Common myeloid progenitor, CD34-positive (primary cell): Measurements from ENCODE around the gene GOLGA8S. TPM values are rescaled to one million over a fixed set of nuclear protein-coding genes. Genes with fewer than 3 reads are reported as not detected.
"Not testable (repeated sequence)": the region's sequence is repeated elsewhere in the genome, so short reads cannot be mapped to it uniquely, and the experiment has no call there.

ENCODE experiments used
- CTCF ChIA-PET: fragments of 350-600 bp; sonication (Branson Sonifier 250); formaldehyde crosslinking; loops from one replicate; lab custom pipeline; 2021; ENCODE audit warnings: antibody characterized with exemption; lab: Charles Lee
- POLR2A ChIA-PET: fragments of 350-600 bp; sonication (Branson Sonifier 250); formaldehyde crosslinking; loops from one replicate; lab custom pipeline; 2021; ENCODE audit warnings: antibody characterized with exemption; lab: Charles Lee
- DNase-seq, 3 donors: peaks; one replicate each; pipeline versions ENCODE4 v3.0.0 to v3.0.0-alpha.2; 2013
- H3K27ac ChIP-seq, 2 experiments: 1 replicate in 1 of 2; 2 replicates in 1 of 2; pipeline ENCODE4 v1.7.0; 2013; ENCODE audit warnings: inconsistent platforms in 2 of 2, low read length in 2 of 2, mild to moderate bottlenecking in 2 of 2, low read depth in 1 of 2, moderate library complexity in 1 of 2; ENCODE audit not compliant: severe bottlenecking in 2 of 2, insufficient read depth in 1 of 2, poor library complexity in 1 of 2
- H3K27me3 ChIP-seq, 5 experiments: replicated peaks in 2 of 5; 1 replicate in 3 of 5; 2 replicates in 2 of 5; pipeline versions ENCODE4 v1.6.1 to v1.7.0; 2013; ENCODE audit warnings: low read length in 4 of 5, mild to moderate bottlenecking in 2 of 5, moderate library complexity in 2 of 5, inconsistent platforms in 1 of 5; ENCODE audit not compliant: insufficient read depth in 5 of 5, control insufficient read depth in 4 of 5
- H3K36me3 ChIP-seq, 4 experiments: 1 replicate in 2 of 4; 2 replicates in 2 of 4; pipeline versions ENCODE4 v1.6.1 to v1.7.0; 2013; ENCODE audit warnings: low read length in 3 of 4, control low read depth in 1 of 4, mild to moderate bottlenecking in 1 of 4; ENCODE audit not compliant: control insufficient read depth in 4 of 4, insufficient read depth in 4 of 4
- H3K4me1 ChIP-seq, 4 experiments: 1 replicate in 3 of 4; 2 replicates in 1 of 4; pipeline versions ENCODE4 v1.6.1 to v1.7.1; 2013; ENCODE audit warnings: low read length in 3 of 4, mild to moderate bottlenecking in 3 of 4, control low read depth in 1 of 4, inconsistent platforms in 1 of 4, moderate library complexity in 1 of 4; ENCODE audit not compliant: control insufficient read depth in 4 of 4, insufficient read depth in 4 of 4; ENCODE audit errors: control extremely low read depth in 1 of 4
- H3K4me3 ChIP-seq, 7 experiments: 1 replicate in 4 of 7; 2 replicates in 3 of 7; pipeline versions ENCODE4 v1.5.1 to v1.7.0; 2013; ENCODE audit warnings: mild to moderate bottlenecking in 7 of 7, low read length in 6 of 7, moderate library complexity in 6 of 7, inconsistent platforms in 2 of 7, low read depth in 2 of 7, control low read depth in 1 of 7; ENCODE audit not compliant: insufficient read depth in 4 of 7, control insufficient read depth in 1 of 7; ENCODE audit errors: extremely low read depth in 1 of 7
- H3K9me3 ChIP-seq, 5 experiments: 1 replicate in 4 of 5; 2 replicates in 1 of 5; pipeline versions ENCODE4 v1.6.1 to v1.7.1; 2013; ENCODE audit warnings: low read length in 4 of 5, mild to moderate bottlenecking in 2 of 5, inconsistent platforms in 1 of 5, low read depth in 1 of 5, moderate library complexity in 1 of 5; ENCODE audit not compliant: control insufficient read depth in 4 of 5, insufficient read depth in 2 of 5; ENCODE audit errors: control extremely low read depth in 1 of 5
- WGBS: methylation state at CpG from one replicate; pipeline ENCODE4 v1.1.5; 2013; ENCODE audit not compliant: insufficient coverage; 5-methylcytosine and 5-hydroxymethylcytosine counted together
- polyA plus RNA-seq: library from polyadenylated mRNA; unstranded; fragments of 120-200 nt; gene quantifications from one replicate; pipeline ENCODE4 v1.2.1, GENCODE V29; 2013

Gene GOLGA8S, protein sequence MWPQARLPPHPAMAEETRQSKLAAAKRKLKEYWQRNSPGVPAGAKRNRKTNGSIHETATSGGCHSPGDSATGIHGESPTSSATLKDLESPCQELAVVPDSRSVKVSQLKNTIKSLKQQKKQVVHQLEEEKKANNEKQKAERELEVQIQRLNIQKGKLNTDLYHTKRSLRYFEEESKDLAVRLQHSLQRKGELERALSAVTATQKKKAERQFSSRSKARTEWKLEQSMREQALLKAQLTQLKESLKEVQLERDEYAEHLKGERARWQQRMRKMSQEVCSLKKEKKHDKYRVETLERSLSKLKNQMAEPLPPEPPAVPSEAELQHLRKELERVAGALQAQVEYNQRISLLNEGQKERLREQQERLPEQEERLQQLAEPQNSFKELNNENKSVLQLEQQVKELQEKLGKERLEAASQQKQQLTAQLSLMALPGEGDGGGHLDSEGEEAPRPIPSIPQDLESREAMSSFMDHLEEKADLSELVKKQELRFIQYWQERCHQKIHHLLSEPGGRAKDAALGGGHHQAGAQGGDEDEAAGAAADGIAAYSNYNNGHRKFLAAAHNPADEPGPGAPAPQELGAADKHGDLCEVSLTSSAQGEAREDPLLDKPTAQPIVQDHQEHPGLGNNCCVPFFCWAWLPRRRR
- 0.95 TPM for polyA plus RNA-seq

DNA sequence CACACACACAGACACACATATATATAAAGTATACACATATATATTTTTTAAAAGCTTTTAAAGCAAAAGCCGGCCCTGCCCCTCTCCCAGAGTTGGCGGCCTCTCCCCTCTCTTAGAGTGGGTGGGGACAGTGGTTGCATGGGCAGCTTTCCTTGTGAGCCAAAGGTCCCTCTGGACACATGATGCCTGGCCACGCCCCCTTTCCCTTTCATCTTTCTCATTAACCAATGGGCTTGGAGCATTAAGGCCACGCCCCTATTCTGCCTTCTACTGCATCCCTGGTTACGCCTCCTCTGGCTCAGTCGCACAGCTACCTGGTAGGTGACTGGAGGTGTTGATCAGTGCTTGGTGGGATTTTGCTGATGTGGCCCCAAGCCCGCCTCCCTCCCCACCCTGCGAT lies at the start of gene GOLGA8S:
Gene GOLGA8S, plus strand, starts transcription at position 301 of the 400 bp plus-strand sequence. Its CDS starts 62 bp downstream, at position 363.
- H3K36me3 ChIP-seq, H3K4me1 ChIP-seq, H3K27me3 ChIP-seq, DNase-seq, POLR2A ChIA-PET, CTCF ChIA-PET, H3K27ac ChIP-seq, H3K9me3 ChIP-seq, H3K4me3 ChIP-seq: not testable (repeated sequence)
- WGBS, result no CpG with 5 or more reads among the region's 8 CpGs

DNA sequence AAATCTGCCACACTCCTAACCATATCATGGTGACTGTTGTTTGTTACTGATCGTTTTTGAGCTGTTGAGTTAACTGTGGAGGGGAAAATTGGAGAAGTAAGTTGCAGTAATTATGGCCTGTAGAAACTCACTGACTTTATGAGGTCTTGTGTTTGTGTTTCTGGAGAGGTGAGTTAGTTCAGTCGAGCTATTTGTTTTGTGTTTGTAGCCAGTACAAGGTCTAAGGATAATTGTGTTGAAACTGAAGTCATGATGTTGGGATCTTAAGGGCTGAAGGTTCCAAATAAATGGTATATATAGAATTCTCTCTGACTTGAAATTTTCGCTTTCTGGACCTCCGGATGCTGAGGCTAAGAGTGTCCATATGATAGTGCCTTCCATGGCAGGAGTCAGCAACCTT lies 49.7 kb upstream of the GOLGA8S start:
- CTCF ChIA-PET, result not testable (repeated sequence)

DNA sequence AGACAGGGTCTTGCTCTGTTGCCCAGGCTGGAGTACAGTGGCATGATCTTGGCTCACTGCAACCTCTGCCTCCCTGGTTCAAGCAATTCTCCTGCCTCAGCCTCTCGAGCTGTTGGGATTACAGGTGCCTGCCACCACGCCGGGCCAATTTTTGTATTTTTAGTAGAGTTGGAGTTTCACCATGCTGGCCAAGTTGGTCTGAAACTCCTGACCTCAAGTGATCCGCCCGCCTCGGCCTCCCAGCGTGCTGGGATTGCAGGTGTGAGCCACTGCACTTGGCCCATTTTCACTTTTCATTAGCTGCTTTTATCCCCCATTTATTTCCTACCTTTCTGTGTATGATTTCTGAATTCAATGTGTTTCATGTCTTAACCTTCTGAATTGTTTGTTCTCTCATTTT lies 48.6 kb upstream of the GOLGA8S start:
- H3K9me3 ChIP-seq, H3K27me3 ChIP-seq, POLR2A ChIA-PET, DNase-seq, H3K27ac ChIP-seq, CTCF ChIA-PET, H3K4me3 ChIP-seq: not testable (repeated sequence)
- WGBS, result 100% methylated on average over 3 of the region's 7 CpGs
- Histone ChIP-seq H3K4me1 (peaks cover 0 to 12% (median 4%) of the 10 kb centered on the region in 4 experiments), H3K36me3 (peaks cover under 1 to 28% (median 14%) of the 10 kb centered on the region in 4 experiments)

More for the DNA sequence above, 49.7 kb upstream of the GOLGA8S start:
- Histone ChIP-seq H3K4me3 (peak overlapping the region in 5 of 7 experiments; percentile 47 to 77 (median 67)), H3K4me1 (peaks cover 0 to 12% (median 4%) of the 10 kb centered on the region in 4 experiments), H3K36me3 (peaks cover 0 to 18% (median 7%) of the 10 kb centered on the region in 4 experiments), H3K27ac (peak overlapping the region in 1 of 2 experiments; percentile 68)
- H3K27me3 ChIP-seq, POLR2A ChIA-PET, H3K9me3 ChIP-seq: not testable (repeated sequence)
- peak in 2 of 3 donors; percentile 17 to 21 for DNase-seq
- WGBS, result 100% methylated on average over 2 of the region's 4 CpGs

DNA sequence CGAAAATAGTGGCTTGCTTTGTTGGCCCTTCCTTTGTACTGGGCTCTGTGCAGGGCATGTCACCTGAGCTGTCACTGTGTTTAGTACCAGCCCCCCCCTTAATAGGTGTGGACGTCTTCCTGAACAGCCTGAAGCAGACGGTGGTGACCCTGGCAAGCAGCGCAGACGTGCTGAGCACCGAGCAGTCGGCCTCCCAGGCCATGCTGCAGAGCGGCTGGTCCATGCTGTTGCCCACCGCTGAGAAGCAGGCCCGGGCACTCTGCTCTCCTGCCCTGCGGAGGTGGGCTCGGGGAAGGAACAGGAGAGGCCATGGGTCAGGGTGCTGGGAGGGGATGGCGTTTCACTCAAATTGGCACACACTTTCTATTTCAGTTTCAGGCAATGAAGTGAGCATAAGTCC lies 43.3 kb upstream of the GOLGA8S start:
- H3K27me3 ChIP-seq, CTCF ChIA-PET, H3K4me3 ChIP-seq, DNase-seq, H3K27ac ChIP-seq, POLR2A ChIA-PET, H3K9me3 ChIP-seq, H3K4me1 ChIP-seq: not testable (repeated sequence)
- peaks cover 3 to 33% (median 20%) of the 10 kb centered on the region in 4 experiments for H3K36me3 ChIP-seq
- 98% methylated on average over 10 of the region's 13 CpGs for WGBS

DNA sequence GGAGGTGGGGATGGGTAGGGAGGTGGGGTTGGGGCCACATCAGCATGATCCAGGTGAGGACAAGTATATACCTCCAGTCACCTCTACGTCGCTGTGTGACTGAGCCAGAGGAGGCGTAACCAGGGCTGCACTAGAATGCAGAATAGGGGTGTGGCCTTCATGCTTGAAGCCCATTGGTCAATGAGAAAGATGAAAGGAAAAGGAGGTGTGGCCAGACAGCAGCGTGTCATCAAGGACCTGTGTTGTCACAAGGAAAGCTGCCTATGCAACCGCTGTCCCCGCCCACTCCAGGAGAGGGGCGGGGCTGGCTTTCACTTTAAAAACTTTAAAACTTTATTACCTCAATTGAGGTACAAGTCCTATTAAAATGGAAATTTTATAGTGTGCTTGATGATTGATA lies 20.5 kb upstream of the GOLGA8S start, which contains the start of gene GOLGA6L26:
Gene GOLGA6L26, minus strand, starts transcription at position 101 of the 400 bp plus-strand sequence. Its CDS starts 61 bp downstream, at position 40.
- H3K4me1 ChIP-seq, H3K27ac ChIP-seq, DNase-seq, POLR2A ChIA-PET, H3K4me3 ChIP-seq, H3K36me3 ChIP-seq, CTCF ChIA-PET, H3K9me3 ChIP-seq, H3K27me3 ChIP-seq: not testable (repeated sequence)
- WGBS, result no CpG with 5 or more reads among the region's 7 CpGs

DNA sequence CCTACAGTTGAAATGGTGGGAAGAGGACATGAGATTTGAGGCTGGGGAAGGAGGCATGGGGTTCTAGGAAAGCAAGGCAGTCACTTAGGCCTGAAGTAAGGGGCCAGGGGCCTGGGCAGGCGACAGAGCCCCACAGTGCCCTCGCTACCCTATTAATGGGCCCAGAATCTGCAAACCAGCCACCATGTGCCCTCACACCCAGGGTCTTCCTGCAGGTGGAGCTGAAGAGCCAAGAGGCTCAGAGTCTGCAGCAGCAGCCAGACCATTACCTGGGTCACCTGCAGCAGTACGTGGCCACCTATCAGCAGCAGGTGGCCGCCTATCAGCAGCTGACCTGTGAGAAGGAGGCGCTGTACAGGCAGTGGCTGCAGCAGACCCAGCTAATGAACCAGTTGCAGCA lies 8.1 kb downstream of the GOLGA8S start:
- H3K36me3 ChIP-seq, POLR2A ChIA-PET, H3K27me3 ChIP-seq, H3K4me3 ChIP-seq, CTCF ChIA-PET, H3K27ac ChIP-seq, DNase-seq, H3K4me1 ChIP-seq, H3K9me3 ChIP-seq: not testable (repeated sequence)
- WGBS, result no CpG with 5 or more reads among the region's 5 CpGs

DNA sequence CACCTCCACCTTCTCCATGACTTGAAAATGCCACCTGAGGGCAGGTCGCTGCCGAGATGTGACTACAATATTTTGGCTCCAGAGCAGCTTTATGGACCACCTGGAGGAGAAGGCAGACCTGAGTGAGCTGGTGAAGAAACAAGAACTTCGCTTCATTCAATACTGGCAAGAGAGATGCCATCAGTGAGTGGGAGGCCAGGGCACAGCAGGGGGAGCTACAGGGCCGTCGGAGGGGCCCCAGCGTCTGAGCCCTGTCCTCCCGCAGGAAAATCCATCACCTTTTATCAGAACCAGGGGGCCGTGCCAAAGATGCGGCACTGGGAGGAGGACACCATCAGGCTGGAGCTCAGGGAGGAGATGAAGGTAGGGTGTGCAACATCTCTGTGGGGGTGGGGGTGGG lies 9.7 kb downstream of the GOLGA8S start:
- H3K27ac ChIP-seq, DNase-seq, H3K4me1 ChIP-seq, POLR2A ChIA-PET, CTCF ChIA-PET, H3K4me3 ChIP-seq, H3K27me3 ChIP-seq, H3K9me3 ChIP-seq, H3K36me3 ChIP-seq: not testable (repeated sequence)
- 90% methylated on average over 2 of the region's 9 CpGs for WGBS
